NCI-H748 treated with DMSO at 0.1 percent for 48 hours (cell line): ENCODE data around the gene STK35.
"Not testable (repeated sequence)": the region's sequence is repeated elsewhere in the genome, so short reads cannot be mapped to it uniquely, and the experiment has no call there.

Source experiments
- DNase-seq: peaks from one replicate; lab custom pipeline; 2025; lab: John Stamatoyannopoulos, UW

The STK35 gene

DNA sequence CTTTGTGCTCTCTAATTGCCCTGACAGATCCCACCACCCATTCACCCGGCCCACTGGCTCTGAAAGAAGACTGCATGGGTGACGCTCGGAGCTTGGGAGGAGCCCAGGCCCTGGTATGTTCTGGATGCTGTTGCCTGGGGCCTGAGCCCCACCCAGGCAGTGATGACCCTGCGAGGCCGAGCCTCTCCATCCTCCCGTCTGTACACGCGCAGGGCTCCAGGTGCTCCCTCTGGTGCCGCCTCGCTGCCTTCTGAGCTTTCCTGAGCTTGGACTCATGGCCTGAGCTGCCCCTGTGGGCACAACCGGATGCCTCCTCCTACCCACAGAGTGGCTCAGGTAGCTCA is 61.2 kb downstream of the STK35 start:
- DNase-seq, result no peak

DNA sequence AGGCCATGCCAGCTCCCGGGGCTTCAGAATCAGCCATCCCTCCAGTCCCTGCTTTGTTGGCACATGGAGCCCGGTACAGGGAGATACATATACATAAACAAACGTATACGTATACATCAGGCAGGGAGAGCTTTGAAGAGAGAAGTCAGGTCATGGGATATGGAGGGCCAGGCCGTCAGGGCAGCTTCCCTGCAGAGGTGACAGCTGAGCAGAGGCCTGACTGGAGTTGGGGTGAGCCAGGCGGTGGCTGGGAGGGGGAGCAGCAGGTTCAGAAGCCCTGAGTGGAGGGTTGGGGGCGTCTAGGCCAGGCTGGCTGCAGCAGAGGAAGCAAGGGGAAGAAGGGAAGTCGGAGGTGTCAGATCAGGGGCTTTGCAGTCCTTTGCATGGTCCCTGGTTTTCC is 61.7 kb downstream of the STK35 start:
- DNase-seq, result no peak

DNA sequence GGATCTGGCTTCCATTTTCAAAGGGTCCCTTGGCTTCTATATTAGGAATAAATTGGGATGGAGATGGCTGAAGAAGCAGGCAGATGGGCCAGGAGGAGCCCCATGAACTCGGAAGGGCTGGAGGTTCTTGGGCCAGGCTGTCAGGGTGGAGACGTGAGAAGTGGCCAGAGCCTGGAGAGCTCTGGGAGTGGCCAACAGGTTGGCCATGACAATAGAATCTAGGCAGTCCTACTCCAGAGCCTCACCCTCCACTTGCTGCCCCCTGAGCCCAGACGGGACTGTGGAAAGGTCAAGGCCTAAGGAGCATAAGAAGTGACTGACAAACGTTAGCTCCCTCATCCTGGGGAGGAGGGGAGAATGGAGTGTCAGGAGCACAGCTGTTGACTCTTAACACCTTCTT is 62.1 kb downstream of the STK35 start:
- DNase-seq, result no peak

DNA sequence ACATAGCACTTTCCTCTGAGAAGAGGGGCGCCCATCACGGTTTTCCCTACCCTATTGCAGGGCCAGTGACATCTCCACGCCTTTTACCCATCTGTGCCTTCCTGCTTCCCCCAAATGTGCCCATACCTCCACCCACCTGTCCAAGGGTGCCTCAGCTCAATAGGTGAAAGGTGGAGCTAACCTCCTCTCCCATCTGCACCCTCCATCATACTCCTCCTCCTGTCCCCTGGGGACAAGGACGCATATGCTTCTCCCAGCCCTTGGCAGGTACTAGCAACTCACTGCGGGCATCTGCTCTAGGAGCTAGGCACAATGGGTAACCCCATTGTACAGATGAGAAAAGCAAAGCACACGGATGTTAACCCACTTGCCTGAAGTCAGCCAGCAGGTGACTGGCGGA is 62.8 kb downstream of the STK35 start:
- no peak for DNase-seq

DNA sequence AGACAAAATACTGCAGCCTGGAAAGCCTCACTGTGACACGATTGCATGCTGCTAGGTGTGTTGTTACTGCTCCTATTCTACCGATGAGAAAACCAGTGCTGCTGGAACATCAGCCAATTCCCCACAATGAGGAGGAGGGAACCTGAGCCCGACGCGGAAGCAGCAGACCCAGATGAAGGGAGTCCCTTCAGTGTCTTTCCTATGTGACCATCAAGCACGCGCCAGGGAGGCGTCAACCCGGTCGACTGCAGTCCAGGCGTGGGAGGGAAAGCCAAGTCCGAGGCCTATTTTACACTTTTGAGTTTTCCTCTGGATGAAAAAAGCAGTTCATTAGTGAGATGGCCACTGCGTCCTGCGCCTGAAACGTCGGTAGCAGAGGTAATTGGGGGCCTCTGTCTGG is 63.3 kb downstream of the STK35 start:
- DNase-seq, result no peak

DNA sequence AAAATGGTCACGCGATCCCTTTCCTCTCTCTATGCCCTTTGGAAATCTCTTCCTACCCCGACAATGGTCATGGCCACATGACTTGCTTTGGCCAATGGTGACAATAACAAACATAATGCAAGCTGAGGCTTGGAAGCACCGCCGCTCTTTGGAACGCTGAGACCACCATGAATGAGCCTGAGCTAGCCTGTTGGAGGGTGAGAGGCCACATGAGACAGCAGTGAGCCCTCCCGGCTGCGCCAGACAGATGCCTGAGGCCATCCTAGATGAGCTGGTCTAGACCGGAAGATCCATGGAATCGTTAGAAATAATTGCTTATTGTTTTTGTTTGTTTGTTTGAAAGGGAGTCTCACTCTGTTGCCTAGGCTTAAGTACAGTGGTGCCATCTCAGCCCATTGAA is 64.2 kb downstream of the STK35 start:
- no peak for DNase-seq

DNA sequence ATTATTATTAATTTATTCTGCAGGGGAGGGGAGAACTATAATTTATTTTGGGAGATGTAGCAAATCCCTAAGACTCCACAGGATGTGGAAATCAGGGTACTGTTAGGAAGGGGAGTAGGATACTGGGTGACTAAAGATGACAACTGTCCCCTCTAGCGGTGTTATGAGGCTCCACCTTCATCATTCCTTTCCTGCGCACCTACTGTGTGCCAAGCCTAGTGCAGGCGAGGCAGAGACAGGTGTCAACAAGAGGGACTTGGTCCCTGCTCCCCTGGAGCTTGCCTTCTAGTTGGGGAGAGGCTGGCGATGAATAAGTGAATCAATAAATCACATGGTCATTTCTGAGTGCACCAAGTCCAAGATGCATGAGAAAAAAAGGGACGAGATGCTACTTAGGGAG is 65.5 kb downstream of the STK35 start:
- no peak for DNase-seq

DNA sequence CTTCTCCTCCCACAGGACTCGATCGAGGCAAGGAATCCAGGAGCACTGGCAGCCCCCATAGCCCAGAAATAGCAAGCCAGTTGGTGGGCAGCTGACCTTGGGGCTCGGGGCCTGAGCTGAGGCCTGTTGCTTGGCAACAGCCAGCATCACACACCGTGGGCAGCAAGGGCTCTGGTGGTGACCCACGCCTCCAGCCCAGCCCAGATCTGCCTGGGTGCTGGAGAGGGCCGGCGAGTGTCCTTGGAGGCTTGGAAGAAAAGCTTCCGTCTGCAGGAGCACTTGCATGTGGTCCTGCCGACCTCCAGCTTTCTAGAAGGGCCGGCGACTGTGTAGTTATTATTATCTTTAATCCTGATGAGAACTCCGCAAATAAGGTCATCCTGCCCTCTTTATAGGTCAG is 67.3 kb downstream of the STK35 start:
- DNase-seq, result no peak

DNA sequence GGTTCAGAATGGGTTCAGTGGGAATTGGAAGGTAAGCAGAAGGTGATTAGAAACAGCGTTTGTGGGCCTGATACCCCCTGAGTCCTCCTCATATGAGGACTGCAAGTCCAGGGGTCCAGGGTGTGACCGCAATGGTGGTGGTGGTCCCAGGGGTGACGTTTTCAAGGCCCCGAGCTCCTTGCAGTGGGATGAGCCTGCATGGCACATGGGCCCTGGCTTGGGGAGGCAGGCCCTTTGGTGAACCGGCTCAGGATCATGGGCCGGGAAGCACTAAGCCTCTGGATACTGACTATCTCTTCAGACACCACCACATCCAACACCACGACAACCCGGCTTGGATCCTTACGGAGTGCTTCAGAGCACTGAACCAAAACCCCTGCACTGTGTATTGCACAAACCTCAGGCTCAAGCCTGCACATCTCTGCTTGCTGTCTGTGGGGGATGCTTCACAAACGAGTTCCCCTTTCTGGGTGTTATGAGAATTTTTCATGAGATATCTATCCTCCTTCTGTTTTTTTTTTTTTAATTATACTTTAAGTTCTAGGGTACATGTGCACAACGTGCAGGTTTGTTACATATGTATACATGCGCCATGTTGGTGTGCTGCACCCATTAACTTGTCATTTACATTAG is 67.9 kb downstream of the STK35 start:
- DNase-seq, result no peak

DNA sequence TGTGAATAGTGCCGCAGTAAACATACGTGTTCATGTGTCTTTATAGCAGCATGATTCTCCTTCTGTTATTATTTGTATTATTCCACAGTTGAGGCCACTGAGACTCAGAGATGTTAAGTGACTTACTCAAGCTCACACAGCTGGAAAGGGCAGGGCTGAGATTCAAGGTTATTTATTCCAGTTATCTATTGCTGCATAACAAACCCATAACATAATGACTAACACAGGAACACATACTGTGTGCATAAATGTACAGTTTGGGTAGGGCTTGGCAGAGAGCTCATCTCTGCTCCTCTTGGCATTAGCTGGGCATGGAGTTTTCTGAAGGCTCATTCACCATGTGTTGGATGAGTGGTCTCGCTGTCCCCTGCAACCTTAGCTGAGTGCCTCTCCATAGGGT is 68.8 kb downstream of the STK35 start:
- DNase-seq, result no peak

DNA sequence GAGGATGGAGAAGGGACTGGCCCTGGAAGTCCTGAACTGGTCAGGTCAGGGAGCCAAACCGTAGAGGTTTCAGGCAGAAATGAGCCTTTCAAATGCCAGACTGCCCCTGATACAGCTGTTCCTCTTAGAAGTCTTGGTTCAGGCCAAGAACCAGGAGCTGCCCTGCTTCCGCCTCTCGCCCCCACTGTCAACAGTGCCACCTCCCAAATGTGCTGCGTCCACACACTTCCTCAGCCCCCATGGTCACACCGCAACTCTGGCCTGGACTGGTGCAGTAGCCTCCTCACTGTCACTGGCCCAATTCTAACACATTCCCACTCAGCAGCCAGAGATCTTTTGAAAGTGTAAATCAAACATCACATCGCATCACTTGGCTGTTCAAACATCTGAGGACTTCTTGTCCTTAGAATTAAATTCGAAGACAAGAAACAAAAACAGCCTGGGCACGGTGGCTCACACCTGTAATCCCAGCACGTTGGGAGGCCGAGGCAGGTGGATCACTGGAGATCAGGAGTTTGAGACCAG is 69.7 kb downstream of the STK35 start:
- no peak for DNase-seq

DNA sequence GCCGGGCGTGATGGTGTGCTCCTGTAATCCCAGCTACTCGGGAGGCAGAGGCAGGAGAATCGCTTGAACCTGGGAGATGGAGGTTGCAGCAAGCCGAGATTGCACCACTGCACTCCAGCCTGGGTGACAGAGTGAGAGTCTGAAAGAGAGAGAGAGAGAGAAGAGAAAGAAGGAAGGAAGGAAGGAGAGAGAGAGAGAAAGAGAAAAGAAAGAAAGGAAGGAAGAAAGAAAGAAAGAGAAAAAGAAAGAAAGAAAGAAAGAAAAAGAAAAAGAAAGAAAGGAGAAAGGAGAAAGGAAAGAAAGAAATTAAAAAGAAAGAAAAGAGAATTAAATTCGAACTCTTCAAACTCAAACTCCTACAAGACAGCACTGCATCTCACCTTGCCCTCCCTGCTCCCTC is 70.2 kb downstream of the STK35 start:
- DNase-seq, result not testable (repeated sequence)

DNA sequence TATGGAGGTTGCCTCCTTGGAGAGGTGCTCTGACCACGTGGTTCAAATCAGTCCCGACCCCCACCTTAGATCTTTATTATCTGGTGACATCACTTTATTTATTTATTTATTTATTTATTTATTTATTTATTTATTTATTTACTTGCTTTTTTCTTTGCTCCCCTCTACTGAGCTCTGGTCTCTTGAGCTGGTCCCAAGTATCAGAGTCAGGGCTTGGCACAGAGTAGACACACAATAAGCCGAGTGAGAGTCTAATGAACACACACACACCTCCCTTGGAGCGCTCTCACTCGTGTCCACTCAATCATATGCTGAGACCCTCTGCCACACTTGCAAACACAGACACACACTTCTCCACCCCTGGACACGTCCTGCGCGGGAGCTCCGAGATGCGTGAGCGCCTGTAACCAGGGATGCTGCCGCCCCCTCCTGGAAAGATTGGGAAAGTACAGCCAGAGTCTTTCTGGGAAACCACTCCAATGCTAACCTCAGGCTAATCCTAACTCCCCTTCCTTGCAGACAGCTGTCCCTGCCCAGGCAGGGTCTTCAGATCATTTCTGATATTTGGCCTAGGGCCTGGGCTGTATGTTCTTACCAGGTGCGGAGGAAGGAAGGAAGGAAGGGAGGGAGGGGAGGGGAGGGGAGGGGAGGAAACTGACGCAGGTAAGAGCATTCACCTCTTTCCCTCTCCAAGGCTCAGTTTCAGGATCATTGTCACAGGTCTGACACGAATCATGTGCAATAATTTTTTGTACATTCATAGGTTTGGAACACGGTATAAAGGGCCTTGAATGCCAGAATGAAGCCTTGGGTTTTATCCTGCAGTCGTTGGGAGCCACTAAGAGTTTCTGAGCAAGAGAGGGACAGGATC is 70.9 kb downstream of the STK35 start:
- DNase-seq, result peak; percentile 54

DNA sequence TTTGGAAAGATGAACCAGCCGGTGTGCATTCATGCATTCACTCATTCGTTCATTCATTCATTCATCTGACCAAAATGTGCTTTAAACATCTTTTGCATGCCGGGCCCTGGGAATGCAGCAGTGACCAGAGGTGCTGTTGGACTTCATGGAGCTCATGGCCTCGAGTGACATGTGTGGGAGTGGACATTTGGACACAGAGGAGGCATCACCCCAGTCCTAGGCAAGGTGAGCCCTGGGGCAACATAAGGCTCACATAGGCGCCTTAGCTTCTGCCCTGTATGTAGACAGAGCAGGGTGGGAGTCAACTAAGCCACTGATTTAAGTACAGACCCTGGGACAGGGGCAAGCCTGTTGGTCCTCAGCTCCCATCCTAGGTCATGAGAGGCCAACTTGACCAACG is 71.6 kb downstream of the STK35 start:
- no peak for DNase-seq

DNA sequence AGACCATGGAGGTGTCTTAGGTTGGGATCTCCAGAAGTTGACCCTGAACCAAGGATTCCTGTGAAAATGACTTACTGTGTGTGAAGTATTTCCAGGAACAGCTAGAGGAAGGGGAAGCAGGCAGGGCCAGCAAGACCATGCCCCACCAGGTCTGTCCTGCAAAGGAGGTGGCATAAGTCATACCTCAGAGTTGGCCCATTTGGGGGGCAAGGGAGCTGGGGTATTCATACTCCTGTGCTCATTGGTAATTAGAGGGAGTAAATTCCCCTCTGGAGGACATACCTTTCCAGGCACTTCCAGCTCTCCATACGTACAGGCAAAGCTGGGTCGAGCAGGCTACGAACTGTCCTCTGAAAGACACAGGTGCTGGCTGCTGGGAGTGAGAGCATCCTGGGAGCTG is 72.4 kb downstream of the STK35 start:
- DNase-seq, result no peak

DNA sequence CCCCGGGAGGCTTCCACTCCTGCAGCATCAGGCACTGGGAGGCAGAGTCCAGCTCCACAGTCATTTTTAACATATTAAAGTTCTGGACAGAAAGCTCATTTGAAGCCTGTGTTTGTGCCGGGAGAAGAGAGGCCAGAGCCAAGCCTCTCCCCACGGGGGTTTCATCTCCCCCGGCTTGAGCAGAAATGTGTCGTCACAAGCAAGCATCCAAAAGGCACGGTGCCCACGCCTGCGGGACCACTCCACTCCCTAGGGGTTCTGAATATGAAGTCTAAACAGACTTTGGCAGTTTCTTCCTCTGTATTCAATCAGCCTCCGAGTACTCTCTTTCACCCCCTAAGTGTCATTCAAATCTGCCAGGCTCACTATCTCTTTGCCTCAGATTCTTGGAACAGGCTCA is 75.3 kb downstream of the STK35 start:
- DNase-seq, result no peak

DNA sequence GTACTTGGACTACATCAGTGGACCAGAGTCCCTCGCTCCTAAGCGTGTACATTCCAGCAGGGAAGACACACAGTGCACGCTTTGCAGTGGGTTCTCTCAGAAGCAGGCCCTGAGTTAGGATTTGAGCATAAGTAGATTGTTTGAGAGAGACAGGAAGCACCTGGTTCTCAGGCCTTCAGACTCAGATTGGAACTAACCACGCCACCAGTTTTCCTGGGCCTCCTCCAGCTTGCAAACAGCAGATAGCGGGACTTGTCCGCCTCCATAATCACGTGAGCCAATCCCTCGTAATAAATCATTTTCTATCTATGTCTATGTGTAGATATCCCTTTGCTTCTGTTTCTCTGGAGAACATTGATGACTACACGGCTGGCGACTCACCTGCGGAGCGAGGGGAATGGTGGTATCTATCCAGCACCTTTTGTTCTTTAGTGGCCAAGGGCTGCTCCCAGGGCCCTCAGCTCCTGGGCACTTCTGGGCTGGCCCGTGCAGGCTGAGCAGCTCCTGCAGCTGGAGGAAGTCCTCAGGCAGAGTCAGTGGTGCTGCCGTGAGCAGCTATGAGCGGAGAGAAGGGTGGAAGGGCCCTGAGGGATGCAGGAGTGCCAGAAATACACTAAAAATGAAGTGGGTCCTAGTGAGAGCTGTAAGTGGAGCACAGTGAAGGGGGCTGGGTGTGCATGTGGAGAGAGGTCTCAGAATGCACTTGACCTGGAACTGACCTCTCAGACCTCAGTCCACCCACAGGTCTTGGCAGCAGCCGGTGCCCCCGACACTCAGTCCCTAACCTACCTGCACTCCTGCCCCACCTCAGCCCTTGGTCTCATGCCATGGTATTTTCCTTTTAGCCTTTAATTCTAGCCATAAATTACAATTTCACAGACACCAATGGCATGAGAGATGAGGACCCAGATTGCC is 76.9 kb downstream of the STK35 start:
- no peak for DNase-seq

DNA sequence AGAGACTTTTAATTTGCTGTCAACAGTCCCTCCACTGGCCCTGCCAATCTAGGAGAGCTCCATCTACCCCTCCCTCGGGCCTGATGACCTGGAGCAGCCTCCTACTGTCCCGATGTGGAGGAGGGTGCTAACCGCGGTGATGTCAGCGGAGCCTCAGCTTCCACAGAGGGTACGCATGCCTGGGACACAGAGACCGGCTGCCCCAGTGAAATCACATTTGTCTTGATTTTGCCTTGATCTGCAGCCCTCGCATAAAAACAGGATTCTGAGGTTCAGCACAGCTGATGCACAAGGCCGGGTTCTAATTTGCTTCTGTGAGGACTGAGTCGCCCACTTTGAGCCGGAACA is 77.6 kb downstream of the STK35 start:
- no peak for DNase-seq

DNA sequence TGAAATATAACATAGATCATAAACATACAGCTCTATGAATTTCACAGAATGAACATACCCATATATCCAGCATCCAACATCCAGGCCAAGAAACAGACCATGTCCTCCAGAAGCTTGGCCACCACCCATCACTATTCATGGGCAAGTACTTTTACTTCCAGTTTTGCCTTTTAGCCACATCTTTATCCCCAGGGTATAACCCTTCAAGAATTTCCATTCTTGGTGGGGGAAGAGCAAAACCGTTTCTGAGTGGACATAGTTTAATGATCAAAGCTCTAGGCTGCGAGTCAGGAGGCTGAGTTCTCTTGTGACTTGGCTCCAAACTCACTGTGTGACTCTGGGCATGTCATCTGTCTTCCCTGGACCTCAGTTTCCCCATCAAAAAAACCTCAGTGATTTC is 78.3 kb downstream of the STK35 start:
- no peak for DNase-seq

DNA sequence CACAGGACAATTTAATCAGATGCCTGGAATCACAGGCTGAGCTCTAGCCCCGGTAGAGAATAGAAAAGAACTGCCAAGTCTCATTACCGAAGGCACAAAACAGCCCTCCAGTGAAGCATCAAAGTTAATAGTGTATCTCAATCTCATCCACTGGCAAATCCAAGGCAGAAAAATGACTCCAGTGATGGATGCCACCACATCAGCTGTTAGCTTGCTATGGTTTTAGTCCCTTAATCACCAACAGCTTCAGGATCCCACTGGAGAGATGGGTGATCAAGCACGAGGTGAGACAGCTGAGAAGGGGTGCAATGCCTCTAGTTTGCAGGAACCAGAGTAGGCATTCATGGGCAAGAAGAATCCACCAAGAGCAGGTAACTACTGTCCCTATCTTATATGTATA is 81.8 kb downstream of the STK35 start:
- DNase-seq, result no peak

DNA sequence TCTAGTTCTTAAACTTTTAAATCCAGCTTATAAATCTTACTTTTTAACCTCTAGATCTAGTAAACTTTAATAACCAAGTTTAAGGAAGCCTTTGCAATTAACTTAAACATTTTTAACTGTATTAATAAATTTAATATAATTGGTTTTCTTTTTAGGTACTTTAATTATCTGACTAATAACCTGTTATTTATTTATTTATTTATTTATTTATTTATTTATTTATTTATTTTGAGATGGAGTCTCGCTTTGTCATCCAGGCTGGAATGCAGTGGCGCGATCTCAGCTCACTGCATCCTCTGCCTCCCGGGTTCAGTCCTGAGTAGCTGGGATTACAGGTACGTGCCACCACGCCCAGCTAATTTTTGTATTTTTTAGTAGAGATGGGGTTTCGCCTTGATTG is 83.3 kb downstream of the STK35 start:
- DNase-seq, result not testable (repeated sequence)

DNA sequence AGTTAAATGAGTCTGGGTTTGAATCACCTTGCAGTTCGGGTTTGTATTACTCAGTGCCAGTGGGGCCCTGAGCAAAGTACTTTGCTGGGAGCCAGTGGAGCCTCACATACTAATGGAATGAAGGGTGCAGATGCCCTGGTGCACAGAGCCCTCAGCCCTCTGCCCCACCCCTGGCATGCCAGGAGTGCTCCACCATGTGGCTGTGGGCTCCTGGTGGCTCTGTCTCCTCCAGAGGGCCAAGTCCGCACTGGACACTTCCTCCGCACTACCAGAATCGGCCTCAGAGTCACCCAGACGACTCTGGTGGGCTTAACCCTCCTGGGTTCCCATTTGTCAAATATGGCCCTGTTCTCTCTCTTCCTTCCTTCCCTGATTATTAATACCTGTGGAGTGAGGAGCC is 94.0 kb downstream of the STK35 start:
- DNase-seq, result no peak

DNA sequence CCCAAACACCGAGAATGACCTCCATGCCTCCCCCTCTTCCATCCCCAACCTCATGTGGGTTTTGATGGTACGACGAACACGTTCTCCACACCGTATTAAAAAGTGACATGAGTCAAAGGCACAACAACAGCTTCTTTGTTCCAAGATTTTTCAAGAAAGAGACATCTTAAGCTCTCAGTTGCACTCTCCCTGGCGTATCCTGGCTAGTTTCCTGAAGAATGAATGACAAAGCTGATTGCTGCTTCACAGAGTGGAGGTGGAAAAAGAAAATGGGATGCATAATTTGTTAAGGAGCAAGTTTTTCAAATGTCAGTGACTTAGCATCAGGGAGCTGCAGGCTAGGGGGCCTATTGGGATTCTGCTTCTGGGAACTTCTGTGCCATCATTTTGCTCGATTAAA is 95.5 kb downstream of the STK35 start:
- no peak for DNase-seq
